T-cell (primary cell): ENCODE measurements around the gene AMOTL2. TPM values are rescaled to one million over a fixed set of nuclear protein-coding genes. Genes with fewer than 3 reads are reported as not detected.

Source experiments
- ATAC-seq, 4 experiments: fragments of 200-7000 bp in 3 of 4; fragments of 150-1000 bp in 1 of 4; cut with Tn5 transposase; replicated peaks in 1 of 4; 1 replicate in 3 of 4; 2 replicates in 1 of 4; pipeline ENCODE4 v1.10.0; 2021; ENCODE audit warnings: moderate library complexity in 3 of 4, mild to moderate bottlenecking in 2 of 4, moderate number of reproducible peaks in 1 of 4
- CTCF ChIA-PET, 2 donors: fragments of 300-600 bp; sonication (Branson Sonifier 250); formaldehyde crosslinking; loops; one replicate each; lab custom pipeline; 2022; ENCODE audit warnings: antibody characterized with exemption in 2 of 2; lab: Charles Lee
- POLR2A ChIA-PET, 2 donors: fragments of 300-600 bp; sonication (Branson Sonifier 250); formaldehyde crosslinking; loops; one replicate each; lab custom pipeline; 2022; ENCODE audit warnings: antibody characterized with exemption in 2 of 2; lab: Charles Lee
- DNase-seq, 35 experiments: peaks; one replicate each; pipeline versions ENCODE4 v3.0.0 to v3.0.0-alpha.2; 2013 to 2023
- H3K27ac ChIP-seq: one replicate; pipeline ENCODE4 v1.5.1; 2013; ENCODE audit warnings: low read length
- H3K27me3 ChIP-seq, 2 experiments: replicated peaks in 1 of 2; 1 replicate in 1 of 2; 2 replicates in 1 of 2; pipeline versions ENCODE4 v1.6.1 to v1.7.0; 2013; ENCODE audit warnings: low read length in 1 of 2, mixed read lengths in 1 of 2; ENCODE audit not compliant: control insufficient read depth in 2 of 2, insufficient read depth in 2 of 2; ENCODE audit errors: extremely low read depth in 1 of 2
- H3K36me3 ChIP-seq, 2 donors: 1 replicate in 1 of 2; 2 replicates in 1 of 2; pipeline versions ENCODE4 v1.6.1 to v1.7.0; 2013; ENCODE audit warnings: low read length in 1 of 2; ENCODE audit not compliant: control insufficient read depth in 2 of 2, insufficient read depth in 1 of 2; ENCODE audit errors: extremely low read depth in 1 of 2
- H3K4me1 ChIP-seq, 2 experiments: 1 replicate in 1 of 2; 2 replicates in 1 of 2; pipeline versions ENCODE4 v1.6.1 to v1.7.0; 2013; ENCODE audit warnings: low read length in 2 of 2, mixed read lengths in 1 of 2; ENCODE audit not compliant: insufficient read depth in 2 of 2, control insufficient read depth in 1 of 2; ENCODE audit errors: extremely low read depth in 1 of 2
- H3K4me3 ChIP-seq, 2 donors: 1 replicate in 1 of 2; 2 replicates in 1 of 2; pipeline versions ENCODE4 v1.5.1 to v1.7.0; 2013; ENCODE audit warnings: mild to moderate bottlenecking in 2 of 2, low read length in 1 of 2, moderate library complexity in 1 of 2; ENCODE audit not compliant: control insufficient read depth in 1 of 2; ENCODE audit errors: extremely low read depth in 1 of 2
- H3K9me3 ChIP-seq: 2 replicates; pipeline ENCODE4 v1.7.0; 2013
- H3K27ac Mint-ChIP-seq, 2 donors: one replicate each; pipeline ENCODE4 v1.8.0; 2020 to 2021; ENCODE audit warnings: mild to moderate bottlenecking in 2 of 2, mixed read lengths in 2 of 2
- H3K27me3 Mint-ChIP-seq, 2 donors: one replicate each; pipeline ENCODE4 v1.8.0; 2021 to 2022; ENCODE audit warnings: mixed read lengths in 2 of 2
- H3K36me3 Mint-ChIP-seq: one replicate; pipeline ENCODE4 v1.8.0; 2021; ENCODE audit warnings: mixed read lengths
- H3K4me1 Mint-ChIP-seq, 3 donors: one replicate each; pipeline ENCODE4 v1.8.0; 2020 to 2022; ENCODE audit warnings: mixed read lengths in 3 of 3, mild to moderate bottlenecking in 1 of 3
- H3K4me3 Mint-ChIP-seq, 3 donors: one replicate each; pipeline ENCODE4 v1.8.0; 2020 to 2022; ENCODE audit warnings: mild to moderate bottlenecking in 3 of 3, mixed read lengths in 3 of 3, moderate library complexity in 3 of 3
- H3K9me3 Mint-ChIP-seq, 3 donors: one replicate each; pipeline ENCODE4 v1.8.0; 2020 to 2022; ENCODE audit warnings: mixed read lengths in 3 of 3
- WGBS: methylation state at CpG from one replicate; pipeline ENCODE4 v1.1.5; 2013; ENCODE audit warnings: missing lambda C conversion rate; ENCODE audit not compliant: insufficient coverage; 5-methylcytosine and 5-hydroxymethylcytosine counted together
- total RNA-seq, 35 experiments: library from RNA in 6 of 35; stranded (reverse) in 6 of 35; fragments of 120-200 nt in 1 of 35; gene quantifications; one replicate each; pipeline versions ENCODE4 v1.2.1 to v1.2.4 and lab custom pipeline; 2013 to 2026

The AMOTL2 gene
- total RNA-seq (under 1 TPM in 3 of 5 donors, not detected in 2; 0.20 to 0.96 (median 0.76) TPM), total RNA-seq (lab: John Stamatoyannopoulos, UW) (0 to 1.5 (median 0.17) reads per million in 29 experiments)
- 0.20 TPM for total RNA-seq (2013)

- peaks cover 0 to 18% of the 10 kb centered on the region in 2 experiments for H3K4me1 ChIP-seq
- CTCF ChIA-PET = interaction anchor here in 1 of 2 donors (0.6 kb wide), 1 partner anchor 117 kb away, joined by 4 read pairs; no protein-coding TSS in a partner anchor
- peak within 1 kb of the TSS; percentile 33 to 64 for H3K4me3 ChIP-seq
- H3K36me3 Mint-ChIP-seq = no peaks in the 10 kb centered on the region
- H3K4me3 Mint-ChIP-seq = peak within 1 kb of the TSS; percentile 74 to 80 (median 79)
- DNase-seq = peak in 1 of 35 experiments; percentile 9
- POLR2A ChIA-PET = interaction anchor here in 1 of 2 donors (0.6 kb wide), 1 partner anchor 20 kb away, joined by 3 read pairs; no protein-coding TSS in a partner anchor
- no peaks in the 10 kb centered on the region for H3K9me3 Mint-ChIP-seq
- peaks cover 4 to 43% of the 10 kb centered on the region in 2 experiments for H3K27me3 ChIP-seq
- peak within 1 kb of the TSS in 1 of 2 donors; percentile 27 for H3K27ac Mint-ChIP-seq
- ATAC-seq = peak; percentile 54 to 60 (median 56)
- under 1% methylated on average over 69 of the region's 78 CpGs for WGBS
- no peak within 1 kb of the TSS for H3K27ac ChIP-seq
- H3K4me1 Mint-ChIP-seq = peaks cover 10 to 14% (median 13%) of the 10 kb centered on the region in 3 donors
- H3K9me3 ChIP-seq = no peaks in the 10 kb centered on the region
- H3K36me3 ChIP-seq = no peaks in the 10 kb centered on the region
- peaks cover 22 to 46% of the 10 kb centered on the region in 2 donors for H3K27me3 Mint-ChIP-seq
These were observed at the start of gene AMOTL2 for GRCh38 chr3:134374105-134374790. Gene AMOTL2, minus strand, starts transcription at chr3:134374447. Its CDS starts 3,014 bp downstream, at chr3:134371433.

DNA sequence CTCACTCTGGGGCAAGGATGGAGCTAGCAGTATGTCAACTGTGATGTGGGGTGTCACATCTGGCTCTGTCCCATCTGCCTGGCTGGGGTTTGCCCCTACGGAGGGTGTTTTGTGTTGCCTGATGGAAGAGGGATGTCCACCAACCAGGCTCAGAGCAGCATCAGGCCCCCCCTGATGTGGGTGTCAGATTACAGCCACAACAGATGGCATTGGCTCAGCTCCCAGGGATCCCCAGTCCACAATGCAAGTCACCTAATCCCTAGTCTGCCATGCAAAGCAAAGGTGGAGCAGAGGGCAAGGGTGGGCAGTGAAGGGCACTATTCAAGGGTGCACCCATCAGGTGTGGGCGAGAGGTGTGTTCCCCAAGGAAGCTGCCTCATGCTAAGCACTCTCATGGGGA, 48.9 kb upstream of the AMOTL2 start:
- Mint-ChIP-seq H3K27me3 (peaks cover 0 to 7% of the 10 kb centered on the region in 2 donors), H3K36me3 (no peaks in the 10 kb centered on the region), H3K4me3 (no peak overlapping the region), H3K4me1 (peaks cover 0 to 2% (median 0%) of the 10 kb centered on the region in 3 donors), H3K27ac (no peak overlapping the region), H3K9me3 (no peaks in the 10 kb centered on the region)
- 40% methylated on average over 1 of the region's 2 CpGs for WGBS
- ChIA-PET CTCF (no interaction called here), POLR2A (no interaction called here)
- ATAC-seq = no peak
- DNase-seq = no peak
- Histone ChIP-seq H3K4me1 (no peaks in the 10 kb centered on the region), H3K9me3 (no peaks in the 10 kb centered on the region), H3K36me3 (no peaks in the 10 kb centered on the region), H3K27me3 (peaks cover 0 to 9% of the 10 kb centered on the region in 2 experiments), H3K4me3 (no peak overlapping the region), H3K27ac (no peak overlapping the region)

DNA sequence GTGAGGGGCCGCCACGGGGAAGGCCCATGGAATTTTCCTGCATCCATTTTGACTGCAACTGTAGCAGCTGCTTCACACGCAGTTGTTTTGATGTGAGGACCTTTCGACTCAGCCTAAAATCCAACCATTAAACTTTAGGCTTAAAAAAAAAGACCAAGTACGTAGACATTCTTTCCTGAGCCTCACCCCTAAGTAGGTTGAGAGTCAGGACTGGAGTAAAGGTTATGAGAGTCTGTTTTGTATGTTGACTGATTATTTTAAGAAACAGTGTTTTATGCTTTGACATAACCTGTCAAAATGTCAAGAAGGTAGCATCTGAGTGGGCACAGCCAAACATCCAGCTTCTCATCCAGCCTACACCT, 45.7 kb upstream of the AMOTL2 start:
- Mint-ChIP-seq H3K27me3 (peaks cover 0 to 4% of the 10 kb centered on the region in 2 donors), H3K36me3 (no peaks in the 10 kb centered on the region), H3K4me1 (peaks cover 0 to 2% (median 0%) of the 10 kb centered on the region in 3 donors), H3K9me3 (peaks cover 0 to under 1% (median 0%) of the 10 kb centered on the region in 3 donors), H3K27ac (no peak overlapping the region), H3K4me3 (no peak overlapping the region)
- Histone ChIP-seq H3K27ac (no peak overlapping the region), H3K4me1 (no peaks in the 10 kb centered on the region), H3K9me3 (no peaks in the 10 kb centered on the region), H3K4me3 (no peak overlapping the region), H3K27me3 (peaks cover 0 to 3% of the 10 kb centered on the region in 2 experiments), H3K36me3 (no peaks in the 10 kb centered on the region)
- ChIA-PET POLR2A (no interaction called here), CTCF (no interaction called here)
- no peak for ATAC-seq
- DNase-seq = no peak
- no CpG with 5 or more reads among the region's 5 CpGs for WGBS

DNA sequence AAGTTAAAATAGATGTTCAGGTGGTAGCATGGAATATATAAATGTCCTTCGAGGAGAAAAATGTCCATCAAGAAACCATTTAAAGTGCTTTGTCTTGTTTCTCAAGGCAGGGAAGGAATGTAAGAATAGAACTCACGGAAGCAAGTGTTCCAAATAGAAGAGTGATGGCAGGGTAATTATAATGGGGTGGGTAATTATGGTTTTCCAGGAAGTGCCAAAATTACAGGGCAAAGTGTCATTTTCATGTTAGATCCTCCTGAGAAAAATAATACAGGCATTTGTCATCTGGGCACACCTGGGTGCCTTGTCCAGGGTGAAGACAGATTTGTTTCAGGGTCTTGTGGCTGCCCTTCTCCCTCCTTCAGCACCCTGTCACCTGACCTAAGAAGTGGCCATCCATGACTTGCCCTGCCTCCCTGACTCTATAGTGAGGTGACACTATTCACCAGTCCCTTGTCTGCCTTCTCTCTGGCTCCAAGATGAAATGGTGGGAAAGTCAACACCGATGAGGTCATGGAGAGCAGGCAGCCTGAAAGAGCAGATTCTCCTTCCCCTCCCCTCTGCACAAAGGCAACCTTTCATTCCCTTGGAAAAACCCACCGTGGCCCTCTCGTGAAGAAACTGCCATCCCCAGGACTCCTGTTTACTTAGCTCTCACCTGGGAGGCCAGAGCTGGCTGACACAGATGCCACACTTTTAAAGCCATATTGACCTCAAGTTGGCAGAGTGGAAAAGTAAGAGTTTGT, 45.1 kb upstream of the AMOTL2 start:
- Mint-ChIP-seq H3K4me3 (no peak overlapping the region), H3K4me1 (peaks cover 0 to 2% (median 0%) of the 10 kb centered on the region in 3 donors), H3K9me3 (peaks cover 0 to 3% (median 2%) of the 10 kb centered on the region in 3 donors), H3K27me3 (peaks cover 0 to 5% of the 10 kb centered on the region in 2 donors), H3K27ac (no peak overlapping the region), H3K36me3 (no peaks in the 10 kb centered on the region)
- Histone ChIP-seq H3K36me3 (no peaks in the 10 kb centered on the region), H3K27me3 (peaks cover 0 to 3% of the 10 kb centered on the region in 2 experiments), H3K27ac (no peak overlapping the region), H3K4me3 (no peak overlapping the region), H3K4me1 (no peaks in the 10 kb centered on the region), H3K9me3 (no peaks in the 10 kb centered on the region)
- WGBS = 67% methylated on average over 2 of the region's 5 CpGs
- ATAC-seq (no peak), DNase-seq (no peak)
- ChIA-PET POLR2A (no interaction called here), CTCF (no interaction called here)

GRCh38 chr3:134409041-134409440, 34.8 kb upstream of the AMOTL2 start:
- no CpG with 5 or more reads among the region's 1 CpG for WGBS
- no peak overlapping the region for H3K27ac Mint-ChIP-seq
- H3K4me3 ChIP-seq = no peak overlapping the region
- H3K36me3 ChIP-seq = no peaks in the 10 kb centered on the region
- H3K9me3 Mint-ChIP-seq = peaks cover 0 to 3% (median 2%) of the 10 kb centered on the region in 3 donors
- peaks cover 0 to 5% of the 10 kb centered on the region in 2 experiments for H3K4me1 ChIP-seq
- peaks cover 17 to 30% of the 10 kb centered on the region in 2 experiments for H3K27me3 ChIP-seq
- DNase-seq (no peak), ATAC-seq (no peak)
- H3K9me3 ChIP-seq = no peaks in the 10 kb centered on the region
- H3K27me3 Mint-ChIP-seq = peaks cover 54 to 56% of the 10 kb centered on the region in 2 donors
- no peaks in the 10 kb centered on the region for H3K36me3 Mint-ChIP-seq
- CTCF ChIA-PET = no interaction called here
- no peak overlapping the region for H3K27ac ChIP-seq
- no peak overlapping the region for H3K4me3 Mint-ChIP-seq
- POLR2A ChIA-PET = no interaction called here
- peaks cover 0 to 8% (median 4%) of the 10 kb centered on the region in 3 donors for H3K4me1 Mint-ChIP-seq

GRCh38 chr3:134407239-134407625, 33.0 kb upstream of the AMOTL2 start:
- Histone ChIP-seq H3K27me3 (peaks cover 23 to 37% of the 10 kb centered on the region in 2 experiments), H3K36me3 (no peaks in the 10 kb centered on the region), H3K4me3 (no peak overlapping the region), H3K9me3 (no peaks in the 10 kb centered on the region), H3K4me1 (peaks cover 0 to 5% of the 10 kb centered on the region in 2 experiments), H3K27ac (no peak overlapping the region)
- Mint-ChIP-seq H3K27ac (no peak overlapping the region), H3K9me3 (peaks cover 5 to 10% (median 5%) of the 10 kb centered on the region in 3 donors), H3K36me3 (no peaks in the 10 kb centered on the region), H3K4me1 (peaks cover 0 to 8% (median 4%) of the 10 kb centered on the region in 3 donors), H3K4me3 (no peak overlapping the region), H3K27me3 (peaks cover 60 to 67% of the 10 kb centered on the region in 2 donors)
- ChIA-PET POLR2A (no interaction called here), CTCF (no interaction called here)
- no peak for DNase-seq
- WGBS = 73% methylated on average over 4 of the region's 6 CpGs
- ATAC-seq = no peak
